ENCODE measurements around the gene PODXL. TPM values are rescaled to one million over a fixed set of nuclear protein-coding genes. Genes with fewer than 3 reads are reported as not detected.

Gene PODXL
- polyA plus RNA-seq, 1 donor from 2014 or later = 4.5 TPM

- Histone ChIP-seq H3K27me3 (ENCODE audit: insufficient read depth, low read depth, low read length) (no peaks in the 10 kb centered on the region), H4K20me1 (ENCODE audit: insufficient read depth) (no peaks in the 10 kb centered on the region), H3K9me2 (ENCODE audit: insufficient read depth, low read length) (no peaks in the 10 kb centered on the region), H2AFZ (ENCODE audit: low read depth, low read length) (no peak overlapping the region), H3K36me3 (ENCODE audit: insufficient read depth, low read length) (no peaks in the 10 kb centered on the region), H3K4me2 (ENCODE audit: low read length) (no peak overlapping the region), H3K79me2 (replicated peaks; ENCODE audit: insufficient read depth, low read length) (no peaks in the 10 kb centered on the region), H3K9me3 (ENCODE audit: low read length) (no peaks in the 10 kb centered on the region), H3F3A (ENCODE audit: insufficient read depth, low read length, poor library complexity, severe bottlenecking) (no peaks in the 10 kb centered on the region), H3K9ac (ENCODE audit: low read length) (no peak overlapping the region), H3K27ac (ENCODE audit: low read length) (no peak overlapping the region), H3K4me3 (ENCODE audit: low read length) (no peak overlapping the region)
- TF ChIP-seq RAD21 (conservative IDR thresholded peaks at IDR 0.05) (no peak), MXI1 (conservative IDR thresholded peaks at IDR 0.05; ENCODE audit: poor library complexity, severe bottlenecking) (no peak), TAF1 (IDR thresholded peaks at IDR 0.05; ENCODE audit: low read depth) (no peak), EP300 (conservative IDR thresholded peaks at IDR 0.05; ENCODE audit: poor library complexity, severe bottlenecking) (no peak), POLR2AphosphoS5 (IDR thresholded peaks at IDR 0.05) (no peak), EZH2 (IDR thresholded peaks at IDR 0.05; ENCODE audit: borderline replicate concordance, insufficient read depth, low read length, poor library complexity, severe bottlenecking) (no peak), SMC3 (conservative IDR thresholded peaks at IDR 0.05; ENCODE audit: poor library complexity) (no peak)
- TF ChIP-seq, protein P1, sequence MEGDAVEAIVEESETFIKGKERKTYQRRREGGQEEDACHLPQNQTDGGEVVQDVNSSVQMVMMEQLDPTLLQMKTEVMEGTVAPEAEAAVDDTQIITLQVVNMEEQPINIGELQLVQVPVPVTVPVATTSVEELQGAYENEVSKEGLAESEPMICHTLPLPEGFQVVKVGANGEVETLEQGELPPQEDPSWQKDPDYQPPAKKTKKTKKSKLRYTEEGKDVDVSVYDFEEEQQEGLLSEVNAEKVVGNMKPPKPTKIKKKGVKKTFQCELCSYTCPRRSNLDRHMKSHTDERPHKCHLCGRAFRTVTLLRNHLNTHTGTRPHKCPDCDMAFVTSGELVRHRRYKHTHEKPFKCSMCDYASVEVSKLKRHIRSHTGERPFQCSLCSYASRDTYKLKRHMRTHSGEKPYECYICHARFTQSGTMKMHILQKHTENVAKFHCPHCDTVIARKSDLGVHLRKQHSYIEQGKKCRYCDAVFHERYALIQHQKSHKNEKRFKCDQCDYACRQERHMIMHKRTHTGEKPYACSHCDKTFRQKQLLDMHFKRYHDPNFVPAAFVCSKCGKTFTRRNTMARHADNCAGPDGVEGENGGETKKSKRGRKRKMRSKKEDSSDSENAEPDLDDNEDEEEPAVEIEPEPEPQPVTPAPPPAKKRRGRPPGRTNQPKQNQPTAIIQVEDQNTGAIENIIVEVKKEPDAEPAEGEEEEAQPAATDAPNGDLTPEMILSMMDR (IDR thresholded peaks at IDR 0.05; ENCODE audit: poor library complexity, severe bottlenecking) = no peak
- TF ChIP-seq, protein P2, sequence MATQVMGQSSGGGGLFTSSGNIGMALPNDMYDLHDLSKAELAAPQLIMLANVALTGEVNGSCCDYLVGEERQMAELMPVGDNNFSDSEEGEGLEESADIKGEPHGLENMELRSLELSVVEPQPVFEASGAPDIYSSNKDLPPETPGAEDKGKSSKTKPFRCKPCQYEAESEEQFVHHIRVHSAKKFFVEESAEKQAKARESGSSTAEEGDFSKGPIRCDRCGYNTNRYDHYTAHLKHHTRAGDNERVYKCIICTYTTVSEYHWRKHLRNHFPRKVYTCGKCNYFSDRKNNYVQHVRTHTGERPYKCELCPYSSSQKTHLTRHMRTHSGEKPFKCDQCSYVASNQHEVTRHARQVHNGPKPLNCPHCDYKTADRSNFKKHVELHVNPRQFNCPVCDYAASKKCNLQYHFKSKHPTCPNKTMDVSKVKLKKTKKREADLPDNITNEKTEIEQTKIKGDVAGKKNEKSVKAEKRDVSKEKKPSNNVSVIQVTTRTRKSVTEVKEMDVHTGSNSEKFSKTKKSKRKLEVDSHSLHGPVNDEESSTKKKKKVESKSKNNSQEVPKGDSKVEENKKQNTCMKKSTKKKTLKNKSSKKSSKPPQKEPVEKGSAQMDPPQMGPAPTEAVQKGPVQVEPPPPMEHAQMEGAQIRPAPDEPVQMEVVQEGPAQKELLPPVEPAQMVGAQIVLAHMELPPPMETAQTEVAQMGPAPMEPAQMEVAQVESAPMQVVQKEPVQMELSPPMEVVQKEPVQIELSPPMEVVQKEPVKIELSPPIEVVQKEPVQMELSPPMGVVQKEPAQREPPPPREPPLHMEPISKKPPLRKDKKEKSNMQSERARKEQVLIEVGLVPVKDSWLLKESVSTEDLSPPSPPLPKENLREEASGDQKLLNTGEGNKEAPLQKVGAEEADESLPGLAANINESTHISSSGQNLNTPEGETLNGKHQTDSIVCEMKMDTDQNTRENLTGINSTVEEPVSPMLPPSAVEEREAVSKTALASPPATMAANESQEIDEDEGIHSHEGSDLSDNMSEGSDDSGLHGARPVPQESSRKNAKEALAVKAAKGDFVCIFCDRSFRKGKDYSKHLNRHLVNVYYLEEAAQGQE (IDR thresholded peaks at IDR 0.05; ENCODE audit: borderline replicate concordance) = no peak
Observed at GRCh38 chr7:131538071-131538812, 18.2 kb downstream of the PODXL start.

- no peaks in the 10 kb centered on the region for H3K9me2 ChIP-seq (ENCODE audit: insufficient read depth, low read length)
- no peak overlapping the region for H3K4me2 ChIP-seq (ENCODE audit: low read length)
- no peak overlapping the region for H3K27ac ChIP-seq (ENCODE audit: low read length)
- no peaks in the 10 kb centered on the region for H3K36me3 ChIP-seq (ENCODE audit: insufficient read depth, low read length)
- no peaks in the 10 kb centered on the region for H3F3A ChIP-seq (ENCODE audit: insufficient read depth, low read length, poor library complexity, severe bottlenecking)
- H4K20me1 ChIP-seq (ENCODE audit: insufficient read depth) = no peaks in the 10 kb centered on the region
- no peaks in the 10 kb centered on the region for H3K27me3 ChIP-seq (ENCODE audit: insufficient read depth, low read depth, low read length)
- H3K79me2 ChIP-seq (replicated peaks; ENCODE audit: insufficient read depth, low read length) = no peaks in the 10 kb centered on the region
- no peak overlapping the region for H3K9ac ChIP-seq (ENCODE audit: low read length)
- no peaks in the 10 kb centered on the region for H3K9me3 ChIP-seq (ENCODE audit: low read length)
- no peak overlapping the region for H3K4me3 ChIP-seq (ENCODE audit: low read length)
- TF ChIP-seq EP300 (conservative IDR thresholded peaks at IDR 0.05; ENCODE audit: poor library complexity, severe bottlenecking) (no peak), RAD21 (conservative IDR thresholded peaks at IDR 0.05) (no peak), EZH2 (IDR thresholded peaks at IDR 0.05; ENCODE audit: borderline replicate concordance, insufficient read depth, low read length, poor library complexity, severe bottlenecking) (no peak)
- TF ChIP-seq, protein P2 (IDR thresholded peaks at IDR 0.05; ENCODE audit: borderline replicate concordance) = no peak
- H2AFZ ChIP-seq (ENCODE audit: low read depth, low read length) = no peak overlapping the region
Observed at GRCh38 chr7:131537571-131537978, 18.9 kb downstream of the PODXL start.

All from neural cell (in vitro differentiated cells).